B cell (primary cell): ENCODE data around the gene KLC4. TPM values are rescaled to one million over a fixed set of nuclear protein-coding genes. Genes with fewer than 3 reads are reported as not detected.

Experiments
- ATAC-seq: fragments of 200-7000 bp; cut with Tn5 transposase; one replicate; pipeline ENCODE4 v1.10.0; 2021; ENCODE audit warnings: low read depth, mild to moderate bottlenecking, moderate number of reproducible peaks, moderate library complexity
- CTCF ChIA-PET: fragments of 350-600 bp; sonication (Branson Sonifier 250); formaldehyde crosslinking; loops from one replicate; lab custom pipeline; 2021; ENCODE audit warnings: antibody characterized with exemption, inconsistent platforms; lab: Charles Lee
- POLR2A ChIA-PET: fragments of 350-600 bp; sonication (Branson Sonifier 250); formaldehyde crosslinking; loops from one replicate; lab custom pipeline; 2021; ENCODE audit warnings: antibody characterized with exemption; lab: Charles Lee
- DNase-seq: peaks from one replicate; pipeline ENCODE4 v3.0.0; 2013
- H2AFZ ChIP-seq: 2 replicates; pipeline ENCODE4 v1.6.1; 2012; ENCODE audit warnings: mild to moderate bottlenecking, low read depth, low read length; ENCODE audit not compliant: insufficient read depth, poor library complexity, severe bottlenecking
- H3K27ac ChIP-seq, 2 donors: 1 replicate in 1 of 2; 2 replicates in 1 of 2; pipeline ENCODE4 v1.5.1; 2012 to 2013; ENCODE audit warnings: low read length in 2 of 2, mild to moderate bottlenecking in 2 of 2, moderate library complexity in 1 of 2
- H3K27me3 ChIP-seq, 4 experiments: fragments of 200-600 bp in 1 of 4; sonication (generic) in 1 of 4; replicated peaks in 1 of 4; 1 replicate in 2 of 4; 2 replicates in 2 of 4; pipeline versions ENCODE4 v1.6.1 to v1.7.0; 2013 to 2016; ENCODE audit warnings: low read length in 3 of 4, mild to moderate bottlenecking in 2 of 4, mixed read lengths in 1 of 4, moderate library complexity in 1 of 4; ENCODE audit not compliant: insufficient read depth in 4 of 4, control insufficient read depth in 3 of 4; ENCODE audit errors: control extremely low read depth in 1 of 4
- H3K36me3 ChIP-seq, 2 experiments: replicated peaks in 1 of 2; 1 replicate in 1 of 2; 2 replicates in 1 of 2; pipeline versions ENCODE4 v1.6.1 to v1.7.1; 2013; ENCODE audit warnings: low read length in 1 of 2; ENCODE audit not compliant: insufficient read depth in 2 of 2, control insufficient read depth in 1 of 2; ENCODE audit errors: control extremely low read depth in 1 of 2, extremely low read depth in 1 of 2
- H3K4me1 ChIP-seq, 2 donors: fragments of 200-600 bp in 1 of 2; sonication (generic) in 1 of 2; 1 replicate in 1 of 2; 2 replicates in 1 of 2; pipeline versions ENCODE4 v1.5.1 to v1.6.1; 2013 to 2017; ENCODE audit warnings: low read length in 2 of 2; ENCODE audit not compliant: control insufficient read depth in 2 of 2, insufficient read depth in 2 of 2
- H3K4me2 ChIP-seq: replicated peaks from 2 replicates; pipeline ENCODE3; 2012; ENCODE audit warnings: mild to moderate bottlenecking, low read depth, low read length; ENCODE audit not compliant: poor library complexity, severe bottlenecking
- H3K4me3 ChIP-seq, 5 experiments: fragments of 200-600 bp in 1 of 5; sonication (generic) in 1 of 5; 1 replicate in 3 of 5; 2 replicates in 2 of 5; pipeline versions ENCODE4 v1.5.1 to v1.7.0; 2011 to 2016; ENCODE audit warnings: low read length in 4 of 5, mild to moderate bottlenecking in 4 of 5, low read depth in 2 of 5, control low read depth in 1 of 5, moderate library complexity in 1 of 5; ENCODE audit not compliant: insufficient read depth in 1 of 5; ENCODE audit errors: control extremely low read depth in 1 of 5, extremely low read depth in 1 of 5
- H3K79me2 ChIP-seq: fragments of 200-600 bp; sonication (generic); one replicate; pipeline ENCODE4 v1.6.0; 2016; ENCODE audit warnings: low read length; ENCODE audit not compliant: control insufficient read depth, insufficient read depth
- H3K9ac ChIP-seq: fragments of 200-600 bp; sonication (generic); 2 replicates; pipeline ENCODE4 v1.6.1; 2017; ENCODE audit warnings: mild to moderate bottlenecking, low read length, moderate library complexity
- H3K9me3 ChIP-seq, 3 donors: one replicate each; pipeline versions ENCODE4 v1.6.1 to v1.7.1; 2013; ENCODE audit warnings: low read length in 2 of 3; ENCODE audit not compliant: control insufficient read depth in 2 of 3, insufficient read depth in 1 of 3; ENCODE audit errors: control extremely low read depth in 1 of 3
- H4K20me1 ChIP-seq: 2 replicates; pipeline ENCODE4 v1.6.0; 2012; ENCODE audit warnings: mild to moderate bottlenecking, low read length; ENCODE audit not compliant: insufficient read depth, control insufficient read depth, poor library complexity, severe bottlenecking
- H3K27ac Mint-ChIP-seq: one replicate; pipeline ENCODE4 v1.8.0; 2021; ENCODE audit warnings: mixed read lengths
- H3K27me3 Mint-ChIP-seq: one replicate; pipeline ENCODE4 v1.8.0; 2021; ENCODE audit warnings: mixed read lengths
- H3K4me1 Mint-ChIP-seq: one replicate; pipeline ENCODE4 v1.8.0; 2021; ENCODE audit warnings: mixed read lengths
- H3K4me3 Mint-ChIP-seq: one replicate; pipeline ENCODE4 v1.8.0; 2021; ENCODE audit warnings: mixed read lengths
- H3K9me3 Mint-ChIP-seq: one replicate; pipeline ENCODE4 v1.8.0; 2022; ENCODE audit warnings: mixed read lengths; ENCODE audit not compliant: insufficient read depth
- CTCF ChIP-seq: fragments of 200-600 bp; IDR thresholded peaks from one replicate; pipeline ENCODE4 v1.8.0; 2022; ENCODE audit warnings: antibody characterized with exemption, mild to moderate bottlenecking
- EZH2 ChIP-seq: IDR thresholded peaks from 2 replicates; pipeline ENCODE4 v1.6.1; 2012; ENCODE audit warnings: borderline replicate concordance, low read depth, mild to moderate bottlenecking, moderate library complexity, low read length; ENCODE audit not compliant: insufficient read depth, poor library complexity, severe bottlenecking
- WGBS: methylation state at CpG from one replicate; pipeline ENCODE4 v1.1.5; 2013; ENCODE audit warnings: missing lambda C conversion rate; ENCODE audit not compliant: insufficient coverage; 5-methylcytosine and 5-hydroxymethylcytosine counted together
- intact Hi-C: fragments of 100-400 bp; cut with micrococcal nuclease; formaldehyde crosslinking; loops from one replicate; pipeline ENCODE4 v1.10.0; 2022
- polyA plus RNA-seq: library from polyadenylated mRNA; depleted of rRNA; stranded (reverse); fragments of >200 nt; gene quantifications from 2 replicates; pipeline ENCODE4 v1.2.3, GENCODE V29; 2012
- total RNA-seq, 2 donors: library from RNA; stranded (reverse); fragments of 120-200 nt in 1 of 2; gene quantifications; 1 replicate in 1 of 2; 2 replicates in 1 of 2; pipeline versions ENCODE4 v1.2.3 to v1.2.4, GENCODE V29; 2013 to 2022

KLC4 gene
- total and polyA plus RNA-seq, 2 donors (not counting 1 experiment from before 2014, with no cell fraction given): 30.6 to 52.7 TPM

- H3K9me3 Mint-ChIP-seq: no peaks in the 10 kb centered on the region
- no peak overlapping the region for H3K4me2 ChIP-seq
- no peaks in the 10 kb centered on the region for H4K20me1 ChIP-seq
- H3K4me3 Mint-ChIP-seq: peak overlapping the region; percentile 69
- H3K27ac Mint-ChIP-seq: no peak overlapping the region
- 83% methylated on average over 1 of the region's 6 CpGs for WGBS
- no peak overlapping the region for H2AFZ ChIP-seq
- H3K9ac ChIP-seq: no peak overlapping the region
- peaks cover 14 to 15% of the 10 kb centered on the region in 2 donors for H3K4me1 ChIP-seq
- ChIA-PET POLR2A (no interaction called here), CTCF (no interaction called here)
- peaks cover 0 to 26% (median 10%) of the 10 kb centered on the region in 4 experiments for H3K27me3 ChIP-seq
- H3K36me3 ChIP-seq: peaks cover 3 to 13% of the 10 kb centered on the region in 2 experiments
- peaks cover 12% of the 10 kb centered on the region for H3K4me1 Mint-ChIP-seq
- H3K27me3 Mint-ChIP-seq: peaks cover 26% of the 10 kb centered on the region
- H3K9me3 ChIP-seq: peaks cover 0 to 4% (median 0%) of the 10 kb centered on the region in 3 donors
- no peak overlapping the region for H3K27ac ChIP-seq
- ATAC-seq: no peak
- H3K79me2 ChIP-seq: no peaks in the 10 kb centered on the region
- no peak for DNase-seq
- intact Hi-C loops: no loop called here
- no peak overlapping the region for H3K4me3 ChIP-seq
- TF ChIP-seq EZH2 (no peak), CTCF (no peak)
Measured at GRCh38 chr6:43074847-43075669, 15.6 kb downstream of the KLC4 start.
